Panc1 (cell line): ENCODE measurements around the gene ZSCAN31. TPM values are rescaled to one million over a fixed set of nuclear protein-coding genes. Genes with fewer than 3 reads are reported as not detected.
A peak's percentile ranks its signal among the peaks of the same experiment; 100 is the strongest.

Source experiments
- ATAC-seq: fragments of 200-7000 bp; cut with Tn5 transposase; 2 replicates; pipeline ENCODE4 v1.9.1; 2020; ENCODE audit warnings: mild to moderate bottlenecking, moderate library complexity
- BruUV-seq: library from RNA; stranded (reverse); fragments of 400-500 nt; replicated peaks from 2 replicates; lab custom pipeline; 2021; lab: Mats Ljungman, UMichigan
- CTCF ChIA-PET: fragments of 300-600 bp; sonication (Branson Sonifier 250); formaldehyde crosslinking; loops from one replicate; lab custom pipeline; 2022; ENCODE audit warnings: antibody characterized with exemption; lab: Charles Lee
- POLR2A ChIA-PET: fragments of 300-600 bp; sonication (Branson Sonifier 250); formaldehyde crosslinking; loops from one replicate; lab custom pipeline; 2022; ENCODE audit warnings: antibody characterized with exemption; lab: Charles Lee
- DNase-seq: peaks from one replicate; pipeline ENCODE4 v3.0.0-alpha.2; 2010; ENCODE audit warnings: low read depth, low spot score
- H3K27ac ChIP-seq: 2 replicates; pipeline ENCODE4 v1.5.1; 2011; ENCODE audit warnings: mild to moderate bottlenecking, low read length, inconsistent platforms
- H3K27me3 ChIP-seq: fragments of 200-500 bp; sonication (Bioruptor generic); 2 replicates; pipeline ENCODE4 v1.6.0; 2014; ENCODE audit warnings: low read length, inconsistent platforms; ENCODE audit not compliant: control insufficient read depth, insufficient read depth
- H3K36me3 ChIP-seq: fragments of 200-500 bp; sonication (Bioruptor generic); 2 replicates; pipeline ENCODE4 v1.5.1; 2014; ENCODE audit warnings: inconsistent platforms, mild to moderate bottlenecking, low read length, moderate library complexity; ENCODE audit not compliant: control insufficient read depth, insufficient read depth
- H3K4me1 ChIP-seq: 2 replicates; pipeline ENCODE4 v1.5.1; 2011; ENCODE audit warnings: inconsistent platforms, mild to moderate bottlenecking, low read length, moderate library complexity; ENCODE audit not compliant: control insufficient read depth, insufficient read depth
- H3K4me3 ChIP-seq, 2 experiments: 2 replicates each; pipeline ENCODE4 v1.5.1; 2011 to 2012; ENCODE audit warnings: low read depth in 2 of 2, low read length in 2 of 2, mild to moderate bottlenecking in 2 of 2, inconsistent platforms in 1 of 2, moderate library complexity in 1 of 2
- H3K9me3 ChIP-seq: fragments of 200-500 bp; sonication (Bioruptor generic); 2 replicates; pipeline ENCODE4 v1.5.1; 2014; ENCODE audit warnings: low read depth, mild to moderate bottlenecking, inconsistent platforms, low read length, moderate library complexity; ENCODE audit not compliant: control insufficient read depth, insufficient read depth
- CTCF ChIP-seq: fragments of 450-650 bp; IDR thresholded peaks from 2 replicates; pipeline ENCODE4 v1.5.1; 2017; ENCODE audit warnings: mild to moderate bottlenecking
- POLR2AphosphoS5 ChIP-seq: IDR thresholded peaks from 2 replicates; pipeline ENCODE4 v1.6.1; 2012; ENCODE audit warnings: mild to moderate bottlenecking, low read depth, low read length, moderate library complexity
- REST ChIP-seq, 2 experiments: IDR thresholded peaks; 2 replicates each; pipeline ENCODE4 v1.6.1; 2011 to 2012; ENCODE audit warnings: low read depth in 2 of 2, control low read depth in 1 of 2, low read length in 1 of 2, mild to moderate bottlenecking in 1 of 2, moderate library complexity in 1 of 2; ENCODE audit not compliant: insufficient read depth in 1 of 2
- SIN3A ChIP-seq: IDR thresholded peaks from 2 replicates; pipeline ENCODE4 v1.6.1; 2012; ENCODE audit warnings: low read depth, mild to moderate bottlenecking, low read length, moderate library complexity, borderline replicate concordance; ENCODE audit not compliant: insufficient read depth
- TCF7L2 ChIP-seq: IDR thresholded peaks from 2 replicates; pipeline ENCODE4 v1.6.1; 2011; ENCODE audit warnings: mild to moderate bottlenecking, low read depth, low read length, inconsistent platforms
- in situ Hi-C: cut with HindIII; loops from 2 replicates; pipeline ENCODE4 v1.10.0; 2016; ENCODE audit warnings: low sequenced_read_pairs, low pct_unique_long_range_greater_than_20kb
- intact Hi-C: fragments of 100-400 bp; cut with micrococcal nuclease; formaldehyde crosslinking; loops from one replicate; pipeline ENCODE4 v1.10.0; 2022; ENCODE audit not compliant: unreplicated experiment
- total RNA-seq: library from RNA; stranded (reverse); gene quantifications from one replicate; pipeline ENCODE4 v1.2.1, GENCODE V29; 2021; ENCODE audit not compliant: unreplicated experiment

The ZSCAN31 gene
- total RNA-seq, 1 experiment from 2014 or later: 10.4 TPM

GRCh38 chr6:28383235-28384142, 47.5 kb upstream of the ZSCAN31 start:
- Histone ChIP-seq H3K36me3 (no peaks in the 10 kb centered on the region; the same call in 1 of the 2 replicates), H3K27ac (peak overlapping the region; percentile 98), H3K27me3 (no peaks in the 10 kb centered on the region), H3K9me3 (peaks cover 14% of the 10 kb centered on the region; the same call in 1 of the 2 replicates), H3K4me1 (peaks cover 15% of the 10 kb centered on the region), H3K4me3 (peak overlapping the region; percentile 61 to 76)
- in situ Hi-C loops: no loop called here
- POLR2A ChIA-PET: interaction anchor here (1.0 kb wide), 1 partner anchor 28 kb away, joined by 3 read pairs; no protein-coding TSS in a partner anchor
- CTCF ChIA-PET: interaction anchor here (0.6 to 2.1 kb wide), 5 partner anchors 15 to 402 kb away, joined by 3 to 8 read pairs (median 3); no protein-coding TSS in a partner anchor
- TF ChIP-seq REST (IDR thresholded peaks at IDR 0.05; ENCODE audit: insufficient read depth in 1 of 2, low read depth in 2 of 2, low read length in 1 of 2) (no peak), POLR2AphosphoS5 (peak; percentile 62), CTCF (peak; percentile 86), SIN3A (0 out of 2 replicates have a peak, but pooled peaks have one; percentile 59), TCF7L2 (peak; percentile 82)
- peak; percentile 81 for DNase-seq
- no TSS peak for BruUV-seq
- ATAC-seq: peak; percentile 99
- intact Hi-C loops: no loop called here

GRCh38 chr6:28380381-28380780, 44.4 kb upstream of the ZSCAN31 start:
- H3K27me3 ChIP-seq: no peaks in the 10 kb centered on the region
- peaks cover 16% of the 10 kb centered on the region; the same call in 1 of the 2 replicates for H3K9me3 ChIP-seq
- no peak for TF ChIP-seq TCF7L2
- TF ChIP-seq REST (IDR thresholded peaks at IDR 0.05; ENCODE audit: insufficient read depth in 1 of 2, low read depth in 2 of 2, low read length in 1 of 2): no peak
- no peak for TF ChIP-seq SIN3A
- TF ChIP-seq POLR2AphosphoS5: no peak
- no peak for TF ChIP-seq CTCF
- in situ Hi-C loops (no loop called here), intact Hi-C loops (no loop called here)
- ATAC-seq (no peak), DNase-seq (no peak)
- POLR2A ChIA-PET: no interaction called here
- no peak overlapping the region for H3K4me3 ChIP-seq
- no peaks in the 10 kb centered on the region; the same call in 1 of the 2 replicates for H3K36me3 ChIP-seq
- no peak overlapping the region for H3K27ac ChIP-seq
- CTCF ChIA-PET: interaction anchor here (0.6 kb wide), 1 partner anchor 157 kb away, joined by 3 read pairs; no protein-coding TSS in a partner anchor
- H3K4me1 ChIP-seq: peaks cover 15% of the 10 kb centered on the region
- no TSS peak for BruUV-seq
